ENCODE data around the gene FANCD2OS.

DNA sequence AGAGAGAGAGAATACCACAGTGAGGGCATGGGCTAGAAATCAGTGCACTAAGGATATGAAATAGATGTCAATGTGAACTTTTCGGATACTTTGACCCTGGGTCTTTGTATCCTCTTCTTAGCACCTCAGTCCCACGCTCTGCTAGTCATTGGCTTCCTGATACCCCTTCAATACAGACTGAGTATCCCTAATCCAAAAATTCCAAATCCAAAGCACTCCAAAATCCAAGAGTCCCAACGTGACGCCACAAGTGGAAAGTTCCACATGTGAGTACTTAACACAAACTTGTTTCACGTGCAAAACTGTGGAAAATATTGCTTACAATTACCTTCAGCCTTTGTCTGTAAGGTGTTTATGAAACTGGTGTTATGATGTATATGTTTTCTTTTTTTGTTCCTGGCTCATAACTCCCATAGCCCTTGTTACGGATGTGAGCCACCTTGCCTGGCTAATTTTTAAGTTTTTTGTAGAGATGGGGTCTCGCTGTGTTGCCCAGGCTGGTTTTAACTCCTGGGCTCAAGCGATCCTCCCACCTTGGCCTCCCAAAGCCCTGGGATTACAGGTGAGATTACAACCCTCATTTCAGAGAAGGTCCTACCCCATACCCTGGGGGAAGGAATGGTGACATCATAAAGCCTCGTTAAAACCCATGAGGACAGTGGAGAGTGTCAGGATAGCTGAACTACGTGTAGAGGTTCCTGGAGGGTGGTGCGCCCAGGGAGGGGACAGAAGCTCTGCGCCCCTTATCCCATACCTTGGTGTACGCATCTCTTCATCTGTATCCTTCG lies 46.5 kb upstream of the FANCD2OS start:
- TF ChIP-seq, protein P1, sequence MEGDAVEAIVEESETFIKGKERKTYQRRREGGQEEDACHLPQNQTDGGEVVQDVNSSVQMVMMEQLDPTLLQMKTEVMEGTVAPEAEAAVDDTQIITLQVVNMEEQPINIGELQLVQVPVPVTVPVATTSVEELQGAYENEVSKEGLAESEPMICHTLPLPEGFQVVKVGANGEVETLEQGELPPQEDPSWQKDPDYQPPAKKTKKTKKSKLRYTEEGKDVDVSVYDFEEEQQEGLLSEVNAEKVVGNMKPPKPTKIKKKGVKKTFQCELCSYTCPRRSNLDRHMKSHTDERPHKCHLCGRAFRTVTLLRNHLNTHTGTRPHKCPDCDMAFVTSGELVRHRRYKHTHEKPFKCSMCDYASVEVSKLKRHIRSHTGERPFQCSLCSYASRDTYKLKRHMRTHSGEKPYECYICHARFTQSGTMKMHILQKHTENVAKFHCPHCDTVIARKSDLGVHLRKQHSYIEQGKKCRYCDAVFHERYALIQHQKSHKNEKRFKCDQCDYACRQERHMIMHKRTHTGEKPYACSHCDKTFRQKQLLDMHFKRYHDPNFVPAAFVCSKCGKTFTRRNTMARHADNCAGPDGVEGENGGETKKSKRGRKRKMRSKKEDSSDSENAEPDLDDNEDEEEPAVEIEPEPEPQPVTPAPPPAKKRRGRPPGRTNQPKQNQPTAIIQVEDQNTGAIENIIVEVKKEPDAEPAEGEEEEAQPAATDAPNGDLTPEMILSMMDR (IDR thresholded peaks at IDR 0.05; ENCODE audit: insufficient read depth, low read length), result no peak
- TF ChIP-seq POLR2AphosphoS5 (IDR thresholded peaks at IDR 0.05; ENCODE audit: low read depth) (0 out of 2 replicates have a peak, but pooled peaks have one; percentile 16), GABPA (IDR thresholded peaks at IDR 0.05; ENCODE audit: low read depth) (no peak)
- TF ChIP-seq, protein P2, sequence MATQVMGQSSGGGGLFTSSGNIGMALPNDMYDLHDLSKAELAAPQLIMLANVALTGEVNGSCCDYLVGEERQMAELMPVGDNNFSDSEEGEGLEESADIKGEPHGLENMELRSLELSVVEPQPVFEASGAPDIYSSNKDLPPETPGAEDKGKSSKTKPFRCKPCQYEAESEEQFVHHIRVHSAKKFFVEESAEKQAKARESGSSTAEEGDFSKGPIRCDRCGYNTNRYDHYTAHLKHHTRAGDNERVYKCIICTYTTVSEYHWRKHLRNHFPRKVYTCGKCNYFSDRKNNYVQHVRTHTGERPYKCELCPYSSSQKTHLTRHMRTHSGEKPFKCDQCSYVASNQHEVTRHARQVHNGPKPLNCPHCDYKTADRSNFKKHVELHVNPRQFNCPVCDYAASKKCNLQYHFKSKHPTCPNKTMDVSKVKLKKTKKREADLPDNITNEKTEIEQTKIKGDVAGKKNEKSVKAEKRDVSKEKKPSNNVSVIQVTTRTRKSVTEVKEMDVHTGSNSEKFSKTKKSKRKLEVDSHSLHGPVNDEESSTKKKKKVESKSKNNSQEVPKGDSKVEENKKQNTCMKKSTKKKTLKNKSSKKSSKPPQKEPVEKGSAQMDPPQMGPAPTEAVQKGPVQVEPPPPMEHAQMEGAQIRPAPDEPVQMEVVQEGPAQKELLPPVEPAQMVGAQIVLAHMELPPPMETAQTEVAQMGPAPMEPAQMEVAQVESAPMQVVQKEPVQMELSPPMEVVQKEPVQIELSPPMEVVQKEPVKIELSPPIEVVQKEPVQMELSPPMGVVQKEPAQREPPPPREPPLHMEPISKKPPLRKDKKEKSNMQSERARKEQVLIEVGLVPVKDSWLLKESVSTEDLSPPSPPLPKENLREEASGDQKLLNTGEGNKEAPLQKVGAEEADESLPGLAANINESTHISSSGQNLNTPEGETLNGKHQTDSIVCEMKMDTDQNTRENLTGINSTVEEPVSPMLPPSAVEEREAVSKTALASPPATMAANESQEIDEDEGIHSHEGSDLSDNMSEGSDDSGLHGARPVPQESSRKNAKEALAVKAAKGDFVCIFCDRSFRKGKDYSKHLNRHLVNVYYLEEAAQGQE (IDR thresholded peaks at IDR 0.05; ENCODE audit: insufficient replicate concordance, low read depth), result no peak

All from HL-60 (cell line).